Chondrocyte (in vitro differentiated cells): ENCODE data around the gene FBXO40. TPM values are rescaled to one million over a fixed set of nuclear protein-coding genes. Genes with fewer than 3 reads are reported as not detected.
"Not testable (repeated sequence)": the region's sequence is repeated elsewhere in the genome, so short reads cannot be mapped to it uniquely, and the experiment has no call there.

Experiments
- DNase-seq: peaks from one replicate; pipeline ENCODE4 v3.0.0; 2021; ENCODE audit warnings: mixed read lengths, low spot score
- H3K27ac Mint-ChIP-seq: one replicate; pipeline ENCODE4 v1.8.0; 2021; ENCODE audit warnings: mild to moderate bottlenecking, moderate library complexity, mixed read lengths; ENCODE audit not compliant: unreplicated experiment
- H3K27me3 Mint-ChIP-seq: 2 replicates; pipeline ENCODE4 v1.8.0; 2021; ENCODE audit warnings: low read depth, mixed read lengths
- H3K36me3 Mint-ChIP-seq: 2 replicates; pipeline ENCODE4 v1.8.0; 2021; ENCODE audit warnings: low read depth, mixed read lengths
- H3K4me1 Mint-ChIP-seq: 2 replicates; pipeline ENCODE4 v1.8.0; 2021; ENCODE audit warnings: low read depth, mild to moderate bottlenecking, mixed read lengths
- H3K4me3 Mint-ChIP-seq: one replicate; pipeline ENCODE4 v1.8.0; 2021; ENCODE audit warnings: mild to moderate bottlenecking, moderate library complexity, mixed read lengths; ENCODE audit not compliant: unreplicated experiment
- H3K9me3 Mint-ChIP-seq: 2 replicates; pipeline ENCODE4 v1.8.0; 2021; ENCODE audit warnings: low read depth, mixed read lengths
- CTCF ChIP-seq: fragments of 200-600 bp; sonication (generic); IDR thresholded peaks from 2 replicates; pipeline ENCODE4 v1.5.0; 2021; ENCODE audit warnings: antibody characterized with exemption, mild to moderate bottlenecking, moderate library complexity
- total RNA-seq: library from RNA; stranded (reverse); gene quantifications from 3 replicates; pipeline ENCODE4 v1.2.1, GENCODE V29; 2021

FBXO40 gene
- total RNA-seq, 1 donor from 2014 or later, result not detected

- Mint-ChIP-seq H3K27ac (no peak overlapping the region), H3K9me3 (no peaks in the 10 kb centered on the region), H3K4me3 (no peak overlapping the region), H3K4me1 (no peaks in the 10 kb centered on the region), H3K36me3 (no peaks in the 10 kb centered on the region), H3K27me3 (peaks cover 2% of the 10 kb centered on the region)
- no peak for DNase-seq
- no peak for TF ChIP-seq CTCF
These were observed 18.7 kb upstream of the FBXO40 start for GRCh38 chr3:121574449-121574848.

GRCh38 chr3:121581691-121582090, 11.5 kb upstream of the FBXO40 start:
- H3K27me3 Mint-ChIP-seq, result peaks cover 18% of the 10 kb centered on the region
- H3K27ac Mint-ChIP-seq, result no peak overlapping the region
- no peaks in the 10 kb centered on the region for H3K9me3 Mint-ChIP-seq
- H3K36me3 Mint-ChIP-seq, result no peaks in the 10 kb centered on the region
- TF ChIP-seq CTCF, result no peak
- H3K4me3 Mint-ChIP-seq, result no peak overlapping the region
- no peaks in the 10 kb centered on the region for H3K4me1 Mint-ChIP-seq
- no peak for DNase-seq

- no peaks in the 10 kb centered on the region for H3K9me3 Mint-ChIP-seq
- peaks cover 20% of the 10 kb centered on the region for H3K27me3 Mint-ChIP-seq
- no peak for DNase-seq
- H3K27ac Mint-ChIP-seq, result no peak overlapping the region
- no peak overlapping the region for H3K4me3 Mint-ChIP-seq
- no peaks in the 10 kb centered on the region for H3K4me1 Mint-ChIP-seq
- H3K36me3 Mint-ChIP-seq, result no peaks in the 10 kb centered on the region
- no peak for TF ChIP-seq CTCF
These were observed 8.8 kb upstream of the FBXO40 start for GRCh38 chr3:121584418-121584817.

- not testable (repeated sequence) for H3K36me3 Mint-ChIP-seq, H3K27ac Mint-ChIP-seq
These were observed 627 bp downstream of the FBXO40 start for GRCh38 chr3:121593806-121594205.

GRCh38 chr3:121594850-121595249, 1.7 kb downstream of the FBXO40 start:
- no peaks in the 10 kb centered on the region for H3K36me3 Mint-ChIP-seq
- H3K9me3 Mint-ChIP-seq, result no peaks in the 10 kb centered on the region
- peaks cover 15% of the 10 kb centered on the region for H3K27me3 Mint-ChIP-seq
- H3K4me1 Mint-ChIP-seq, result no peaks in the 10 kb centered on the region
- H3K27ac Mint-ChIP-seq, result no peak overlapping the region
- no peak for TF ChIP-seq CTCF
- DNase-seq, result no peak
- H3K4me3 Mint-ChIP-seq, result no peak overlapping the region

More at GRCh38 chr3:121593806-121594205, 627 bp downstream of the FBXO40 start:
- DNase-seq, H3K4me3 Mint-ChIP-seq, H3K4me1 Mint-ChIP-seq, H3K9me3 Mint-ChIP-seq: not testable (repeated sequence)
- peaks cover 17% of the 10 kb centered on the region for H3K27me3 Mint-ChIP-seq

- H3K27me3 Mint-ChIP-seq, result peaks cover 11% of the 10 kb centered on the region
- H3K4me1 Mint-ChIP-seq, result no peaks in the 10 kb centered on the region
- H3K27ac Mint-ChIP-seq, result no peak overlapping the region
- no peak for DNase-seq
- TF ChIP-seq CTCF, result no peak
- no peaks in the 10 kb centered on the region for H3K9me3 Mint-ChIP-seq
- no peaks in the 10 kb centered on the region for H3K36me3 Mint-ChIP-seq
- no peak overlapping the region for H3K4me3 Mint-ChIP-seq
These were observed 2.7 kb downstream of the FBXO40 start for GRCh38 chr3:121595765-121596406.
